Smooth muscle cell (in vitro differentiated cells): ENCODE measurements around the gene TEX13A. TPM values are rescaled to one million over a fixed set of nuclear protein-coding genes. Genes with fewer than 3 reads are reported as not detected.

Experiments
- DNase-seq: peaks from one replicate; lab custom pipeline; 2025; ENCODE audit not compliant: unreplicated experiment; lab: John Stamatoyannopoulos, UW
- H2AFZ ChIP-seq: fragments of 200-600 bp; sonication (generic); 2 replicates; pipeline ENCODE4 v1.6.0; 2016; ENCODE audit warnings: antibody characterized with exemption, low read depth, mild to moderate bottlenecking
- H3F3A ChIP-seq: fragments of 200-600 bp; sonication (generic); 2 replicates; pipeline ENCODE4 v1.6.0; 2017; ENCODE audit warnings: antibody characterized with exemption, low read depth
- H3K27ac ChIP-seq: fragments of 200-600 bp; sonication (generic); 2 replicates; pipeline ENCODE4 v1.5.1; 2016; ENCODE audit warnings: low read depth, mild to moderate bottlenecking
- H3K27me3 ChIP-seq: fragments of 200-600 bp; sonication (generic); 2 replicates; pipeline ENCODE4 v1.6.1; 2016; ENCODE audit warnings: low read depth, mild to moderate bottlenecking
- H3K36me3 ChIP-seq: fragments of 200-600 bp; sonication (generic); 2 replicates; pipeline ENCODE4 v1.5.1; 2016; ENCODE audit warnings: low read depth
- H3K4me1 ChIP-seq: fragments of 200-600 bp; sonication (generic); 2 replicates; pipeline ENCODE4 v1.5.1; 2016; ENCODE audit warnings: low read depth
- H3K4me2 ChIP-seq: fragments of 200-600 bp; sonication (generic); 2 replicates; pipeline ENCODE4 v1.6.0; 2016; ENCODE audit warnings: mild to moderate bottlenecking
- H3K4me3 ChIP-seq: fragments of 200-600 bp; sonication (generic); 2 replicates; pipeline ENCODE4 v1.5.1; 2016; ENCODE audit warnings: mild to moderate bottlenecking
- H3K79me2 ChIP-seq: fragments of 200-600 bp; sonication (generic); 2 replicates; pipeline ENCODE4 v1.6.0; 2016; ENCODE audit warnings: low read depth, mild to moderate bottlenecking
- H3K9ac ChIP-seq: fragments of 200-600 bp; sonication (generic); 2 replicates; pipeline ENCODE4 v1.6.0; 2016; ENCODE audit warnings: low read depth
- H3K9me3 ChIP-seq: fragments of 200-600 bp; sonication (generic); replicated peaks from 2 replicates; pipeline ENCODE4 v1.5.1; 2016; ENCODE audit warnings: low read depth
- H4K20me1 ChIP-seq: fragments of 200-600 bp; sonication (generic); 2 replicates; pipeline ENCODE4 v1.6.0; 2016; ENCODE audit warnings: low read depth
- WGBS: methylation state at CpG from one replicate; pipeline ENCODE4 v1.1.7; 2016; ENCODE audit warnings: low lambda C conversion rate; 5-methylcytosine and 5-hydroxymethylcytosine counted together
- polyA plus RNA-seq: library from polyadenylated mRNA; unstranded; fragments of >200 nt; fragmentation: Nextera tagmentation; extraction: Ambion mirVana; gene quantifications from 2 replicates; pipeline ENCODE4 v1.2.1, GENCODE V29; 2016
- total RNA-seq: library from RNA; depleted of rRNA; stranded (reverse); fragments of >200 nt; gene quantifications from 2 replicates; pipeline ENCODE4 v1.2.3, GENCODE V29; 2014
- TF ChIP-seq, protein P1 (sequence below): fragments of 200-600 bp; sonication (generic); IDR thresholded peaks from 2 replicates; pipeline ENCODE4 v1.5.1; 2017; ENCODE audit warnings: borderline replicate concordance, mild to moderate bottlenecking, antibody characterized with exemption; ENCODE audit not compliant: insufficient read depth, poor library complexity, severe bottlenecking

The TEX13A gene
- total and polyA plus RNA-seq, 2 experiments from 2014 or later, result 0.11 TPM; not detected in 1

DNA sequence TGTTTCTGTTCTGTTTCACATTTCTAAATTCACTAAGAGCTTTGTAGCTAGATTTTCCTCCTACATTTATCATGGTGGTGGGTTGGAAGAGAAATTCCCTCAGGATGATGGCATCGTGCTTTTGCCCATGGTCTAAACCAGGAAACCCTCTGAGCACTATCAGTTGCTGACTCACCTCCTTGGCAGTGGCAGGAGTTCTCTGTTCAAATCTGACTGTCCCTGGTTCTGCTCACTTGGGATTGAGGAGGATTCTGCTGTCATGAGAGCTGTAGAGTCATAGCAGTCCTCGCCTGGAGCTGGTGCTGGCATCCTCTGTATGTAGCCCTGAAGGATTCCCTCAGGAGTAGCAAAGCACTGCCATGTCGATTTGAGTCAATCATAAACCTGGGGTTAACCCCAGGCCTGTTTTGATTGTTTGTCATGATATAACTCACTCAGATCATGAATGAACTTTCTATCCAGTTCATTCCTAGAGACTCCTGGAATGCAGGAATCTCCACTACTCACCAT is 9.4 kb downstream of the TEX13A start:
- Histone ChIP-seq H3K27ac (no peak overlapping the region), H3K36me3 (no peaks in the 10 kb centered on the region), H3K79me2 (no peaks in the 10 kb centered on the region), H3K9me3 (no peaks in the 10 kb centered on the region), H3K4me1 (no peaks in the 10 kb centered on the region), H2AFZ (no peak overlapping the region), H4K20me1 (no peaks in the 10 kb centered on the region), H3F3A (no peaks in the 10 kb centered on the region), H3K4me2 (no peak overlapping the region), H3K27me3 (no peaks in the 10 kb centered on the region), H3K9ac (no peak overlapping the region), H3K4me3 (no peak overlapping the region)
- TF ChIP-seq, protein P1, sequence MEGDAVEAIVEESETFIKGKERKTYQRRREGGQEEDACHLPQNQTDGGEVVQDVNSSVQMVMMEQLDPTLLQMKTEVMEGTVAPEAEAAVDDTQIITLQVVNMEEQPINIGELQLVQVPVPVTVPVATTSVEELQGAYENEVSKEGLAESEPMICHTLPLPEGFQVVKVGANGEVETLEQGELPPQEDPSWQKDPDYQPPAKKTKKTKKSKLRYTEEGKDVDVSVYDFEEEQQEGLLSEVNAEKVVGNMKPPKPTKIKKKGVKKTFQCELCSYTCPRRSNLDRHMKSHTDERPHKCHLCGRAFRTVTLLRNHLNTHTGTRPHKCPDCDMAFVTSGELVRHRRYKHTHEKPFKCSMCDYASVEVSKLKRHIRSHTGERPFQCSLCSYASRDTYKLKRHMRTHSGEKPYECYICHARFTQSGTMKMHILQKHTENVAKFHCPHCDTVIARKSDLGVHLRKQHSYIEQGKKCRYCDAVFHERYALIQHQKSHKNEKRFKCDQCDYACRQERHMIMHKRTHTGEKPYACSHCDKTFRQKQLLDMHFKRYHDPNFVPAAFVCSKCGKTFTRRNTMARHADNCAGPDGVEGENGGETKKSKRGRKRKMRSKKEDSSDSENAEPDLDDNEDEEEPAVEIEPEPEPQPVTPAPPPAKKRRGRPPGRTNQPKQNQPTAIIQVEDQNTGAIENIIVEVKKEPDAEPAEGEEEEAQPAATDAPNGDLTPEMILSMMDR, result no peak
- no peak for DNase-seq
- WGBS, result 47% methylated on average over 3 of the region's 3 CpGs

DNA sequence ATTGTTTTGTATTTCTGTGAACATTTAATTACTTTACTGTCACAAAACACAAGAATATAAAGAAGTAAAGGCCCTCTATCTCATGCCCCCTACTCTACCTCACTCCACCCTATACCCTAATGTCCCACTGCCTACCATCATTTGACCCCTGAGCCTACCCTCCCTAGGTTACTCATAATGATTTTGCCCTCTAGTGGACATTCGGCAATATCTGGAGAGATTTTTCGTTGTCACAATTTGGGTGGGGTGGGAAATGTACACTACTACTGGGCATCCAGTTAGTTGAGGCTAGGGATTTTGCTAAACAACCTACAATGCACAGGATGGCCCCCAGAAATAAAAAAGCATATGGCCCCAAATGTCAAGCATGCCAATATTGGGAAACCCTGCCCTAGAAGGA is 10.2 kb downstream of the TEX13A start:
- no peaks in the 10 kb centered on the region for H3F3A ChIP-seq
- H3K4me2 ChIP-seq, result no peak overlapping the region
- no peaks in the 10 kb centered on the region for H4K20me1 ChIP-seq
- H3K27ac ChIP-seq, result no peak overlapping the region
- no peaks in the 10 kb centered on the region for H3K36me3 ChIP-seq
- no peak overlapping the region for H2AFZ ChIP-seq
- H3K79me2 ChIP-seq, result no peaks in the 10 kb centered on the region
- no peak for DNase-seq
- no peaks in the 10 kb centered on the region for H3K27me3 ChIP-seq
- WGBS, result 80% methylated on average over 2 of the region's 2 CpGs
- no peak overlapping the region for H3K9ac ChIP-seq
- no peaks in the 10 kb centered on the region for H3K4me1 ChIP-seq
- no peaks in the 10 kb centered on the region for H3K9me3 ChIP-seq
- no peak overlapping the region for H3K4me3 ChIP-seq
- TF ChIP-seq, protein P1, result peak; percentile 20

DNA sequence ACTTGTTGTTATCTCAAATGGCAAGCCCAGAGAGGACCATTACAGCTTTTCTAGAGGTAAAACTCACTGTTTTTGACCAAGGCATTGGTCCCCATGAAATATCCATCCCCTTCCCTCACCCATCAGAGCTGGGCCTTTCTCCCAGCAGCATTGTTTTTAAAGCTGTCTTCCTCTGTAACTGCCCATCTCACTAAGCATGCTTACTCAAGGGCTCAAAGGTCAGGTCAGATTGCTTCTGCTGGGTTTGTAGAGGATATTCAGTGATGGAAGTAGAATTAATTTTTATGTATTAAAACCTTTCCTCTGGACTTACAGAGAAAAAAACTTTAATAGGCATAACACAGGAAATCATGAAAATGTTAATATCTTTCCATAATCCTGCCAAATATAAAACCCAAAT is 11.1 kb downstream of the TEX13A start:
- Histone ChIP-seq H3K9ac (no peak overlapping the region), H4K20me1 (no peaks in the 10 kb centered on the region), H3K27me3 (no peaks in the 10 kb centered on the region), H3K36me3 (no peaks in the 10 kb centered on the region), H3K79me2 (no peaks in the 10 kb centered on the region), H3K9me3 (no peaks in the 10 kb centered on the region), H3F3A (no peaks in the 10 kb centered on the region), H3K4me1 (no peaks in the 10 kb centered on the region), H2AFZ (no peak overlapping the region), H3K4me3 (no peak overlapping the region), H3K4me2 (no peak overlapping the region), H3K27ac (no peak overlapping the region)
- TF ChIP-seq, protein P1, result no peak
- DNase-seq, result no peak

DNA sequence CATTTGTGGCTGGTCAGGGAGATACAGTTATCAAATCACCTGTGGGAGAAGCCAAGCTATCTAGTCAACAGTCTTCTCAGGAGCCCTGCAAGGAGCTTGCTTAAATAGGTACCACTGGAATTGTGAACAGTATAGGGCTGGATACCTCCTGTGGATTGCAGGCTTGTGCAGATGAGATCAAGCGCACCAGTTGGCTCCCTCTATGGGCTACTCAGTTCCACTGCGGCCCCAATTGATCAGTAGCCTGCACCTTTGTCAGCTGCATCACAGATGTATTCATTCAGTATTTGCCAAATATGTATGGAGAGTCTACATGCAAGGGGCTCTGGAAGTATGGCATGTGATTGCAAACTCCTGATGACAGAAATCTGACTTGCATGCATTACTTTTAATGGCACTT is 28.6 kb downstream of the TEX13A start:
- no peak overlapping the region for H3K4me3 ChIP-seq
- no peaks in the 10 kb centered on the region for H3K27me3 ChIP-seq
- TF ChIP-seq, protein P1, result peak; percentile 20
- no peaks in the 10 kb centered on the region for H3K4me1 ChIP-seq
- no peaks in the 10 kb centered on the region for H3K9me3 ChIP-seq
- no peak overlapping the region for H3K4me2 ChIP-seq
- H3K79me2 ChIP-seq, result no peaks in the 10 kb centered on the region
- no peak overlapping the region for H3K9ac ChIP-seq
- no peak for DNase-seq
- no peaks in the 10 kb centered on the region for H4K20me1 ChIP-seq
- no peaks in the 10 kb centered on the region for H3F3A ChIP-seq
- 37% methylated on average over 2 of the region's 2 CpGs for WGBS
- H3K27ac ChIP-seq, result no peak overlapping the region
- H3K36me3 ChIP-seq, result no peaks in the 10 kb centered on the region
- no peak overlapping the region for H2AFZ ChIP-seq
